ENCODE data around the gene SHISA6. TPM values are rescaled to one million over a fixed set of nuclear protein-coding genes. Genes with fewer than 3 reads are reported as not detected.

SHISA6 gene
- total RNA-seq, 1 experiment from 2014 or later = not detected

DNA sequence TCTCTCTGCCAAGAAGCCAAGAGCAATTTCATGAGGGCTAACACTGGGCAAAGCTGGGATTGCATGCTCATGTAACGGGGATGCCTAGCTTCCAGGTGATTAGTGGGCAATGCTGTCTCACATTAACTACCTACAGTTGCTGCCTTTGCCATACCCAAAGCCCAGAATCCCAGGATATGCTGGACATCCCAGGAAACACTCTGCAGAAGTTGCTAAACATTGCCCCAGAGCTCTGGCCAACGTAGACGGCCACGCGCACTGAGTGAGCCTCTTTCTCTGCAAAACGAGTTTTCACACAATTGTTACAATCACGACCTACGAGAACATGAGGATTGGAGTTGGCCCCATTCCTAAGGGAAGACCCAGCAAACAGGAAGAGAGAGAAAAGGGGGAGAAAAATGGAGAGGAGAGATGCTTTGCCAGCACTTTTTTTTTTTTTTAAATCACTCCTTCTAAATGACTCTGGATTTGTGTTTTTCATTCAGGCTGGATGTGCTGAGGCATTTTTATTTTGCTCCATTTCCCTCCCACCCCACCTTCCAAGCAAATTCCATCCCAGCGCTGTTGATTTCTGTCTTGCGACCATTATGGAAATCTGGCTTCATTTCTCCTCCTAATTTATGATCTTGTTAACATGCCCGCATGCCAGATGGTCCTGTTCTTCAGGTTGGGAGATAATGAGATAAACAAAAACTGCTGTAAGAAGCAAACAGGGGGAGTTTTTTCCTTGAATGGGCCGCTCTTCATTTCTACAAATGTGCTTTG, 244.5 kb downstream of the SHISA6 start:
- Histone ChIP-seq H3K4me1 (ENCODE audit: control insufficient read depth, insufficient read depth, low read length) (no peaks in the 10 kb centered on the region), H3K27ac (ENCODE audit: low read length) (no peak overlapping the region), H3K36me3 (ENCODE audit: control insufficient read depth, insufficient read depth, low read length) (no peaks in the 10 kb centered on the region), H3K4me3 (ENCODE audit: low read depth in 2 of 2, low read length in 2 of 2) (no peak overlapping the region), H3K9me3 (ENCODE audit: control insufficient read depth, insufficient read depth, low read depth, low read length) (no peaks in the 10 kb centered on the region), H3K27me3 (ENCODE audit: control insufficient read depth, insufficient read depth, low read length) (no peaks in the 10 kb centered on the region)
- POLR2A ChIA-PET = no interaction called here
- in situ Hi-C loops (cut with HindIII; ENCODE audit: low pct_unique_long_range_greater_than_20kb, low sequenced_read_pairs) = no loop called here
- TF ChIP-seq, protein P1, sequence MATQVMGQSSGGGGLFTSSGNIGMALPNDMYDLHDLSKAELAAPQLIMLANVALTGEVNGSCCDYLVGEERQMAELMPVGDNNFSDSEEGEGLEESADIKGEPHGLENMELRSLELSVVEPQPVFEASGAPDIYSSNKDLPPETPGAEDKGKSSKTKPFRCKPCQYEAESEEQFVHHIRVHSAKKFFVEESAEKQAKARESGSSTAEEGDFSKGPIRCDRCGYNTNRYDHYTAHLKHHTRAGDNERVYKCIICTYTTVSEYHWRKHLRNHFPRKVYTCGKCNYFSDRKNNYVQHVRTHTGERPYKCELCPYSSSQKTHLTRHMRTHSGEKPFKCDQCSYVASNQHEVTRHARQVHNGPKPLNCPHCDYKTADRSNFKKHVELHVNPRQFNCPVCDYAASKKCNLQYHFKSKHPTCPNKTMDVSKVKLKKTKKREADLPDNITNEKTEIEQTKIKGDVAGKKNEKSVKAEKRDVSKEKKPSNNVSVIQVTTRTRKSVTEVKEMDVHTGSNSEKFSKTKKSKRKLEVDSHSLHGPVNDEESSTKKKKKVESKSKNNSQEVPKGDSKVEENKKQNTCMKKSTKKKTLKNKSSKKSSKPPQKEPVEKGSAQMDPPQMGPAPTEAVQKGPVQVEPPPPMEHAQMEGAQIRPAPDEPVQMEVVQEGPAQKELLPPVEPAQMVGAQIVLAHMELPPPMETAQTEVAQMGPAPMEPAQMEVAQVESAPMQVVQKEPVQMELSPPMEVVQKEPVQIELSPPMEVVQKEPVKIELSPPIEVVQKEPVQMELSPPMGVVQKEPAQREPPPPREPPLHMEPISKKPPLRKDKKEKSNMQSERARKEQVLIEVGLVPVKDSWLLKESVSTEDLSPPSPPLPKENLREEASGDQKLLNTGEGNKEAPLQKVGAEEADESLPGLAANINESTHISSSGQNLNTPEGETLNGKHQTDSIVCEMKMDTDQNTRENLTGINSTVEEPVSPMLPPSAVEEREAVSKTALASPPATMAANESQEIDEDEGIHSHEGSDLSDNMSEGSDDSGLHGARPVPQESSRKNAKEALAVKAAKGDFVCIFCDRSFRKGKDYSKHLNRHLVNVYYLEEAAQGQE (IDR thresholded peaks at IDR 0.05; ENCODE audit: insufficient read depth in 1 of 2, low read depth in 2 of 2, low read length in 1 of 2) = no peak
- TF ChIP-seq TCF7L2 (IDR thresholded peaks at IDR 0.05; ENCODE audit: low read depth, low read length) (no peak), SIN3A (IDR thresholded peaks at IDR 0.05; ENCODE audit: borderline replicate concordance, insufficient read depth, low read depth, low read length) (no peak), POLR2AphosphoS5 (IDR thresholded peaks at IDR 0.05; ENCODE audit: low read depth, low read length) (no peak)
- TF ChIP-seq, protein P2, sequence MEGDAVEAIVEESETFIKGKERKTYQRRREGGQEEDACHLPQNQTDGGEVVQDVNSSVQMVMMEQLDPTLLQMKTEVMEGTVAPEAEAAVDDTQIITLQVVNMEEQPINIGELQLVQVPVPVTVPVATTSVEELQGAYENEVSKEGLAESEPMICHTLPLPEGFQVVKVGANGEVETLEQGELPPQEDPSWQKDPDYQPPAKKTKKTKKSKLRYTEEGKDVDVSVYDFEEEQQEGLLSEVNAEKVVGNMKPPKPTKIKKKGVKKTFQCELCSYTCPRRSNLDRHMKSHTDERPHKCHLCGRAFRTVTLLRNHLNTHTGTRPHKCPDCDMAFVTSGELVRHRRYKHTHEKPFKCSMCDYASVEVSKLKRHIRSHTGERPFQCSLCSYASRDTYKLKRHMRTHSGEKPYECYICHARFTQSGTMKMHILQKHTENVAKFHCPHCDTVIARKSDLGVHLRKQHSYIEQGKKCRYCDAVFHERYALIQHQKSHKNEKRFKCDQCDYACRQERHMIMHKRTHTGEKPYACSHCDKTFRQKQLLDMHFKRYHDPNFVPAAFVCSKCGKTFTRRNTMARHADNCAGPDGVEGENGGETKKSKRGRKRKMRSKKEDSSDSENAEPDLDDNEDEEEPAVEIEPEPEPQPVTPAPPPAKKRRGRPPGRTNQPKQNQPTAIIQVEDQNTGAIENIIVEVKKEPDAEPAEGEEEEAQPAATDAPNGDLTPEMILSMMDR (IDR thresholded peaks at IDR 0.05) = no peak
- BruUV-seq (replicated peaks) = no TSS peak
- DNase-seq (ENCODE audit: low read depth, low spot score) = no peak
- CTCF ChIA-PET = no interaction called here
- no peak for ATAC-seq
- intact Hi-C loops (cut with micrococcal nuclease; ENCODE audit: unreplicated experiment) = no loop called here

DNA sequence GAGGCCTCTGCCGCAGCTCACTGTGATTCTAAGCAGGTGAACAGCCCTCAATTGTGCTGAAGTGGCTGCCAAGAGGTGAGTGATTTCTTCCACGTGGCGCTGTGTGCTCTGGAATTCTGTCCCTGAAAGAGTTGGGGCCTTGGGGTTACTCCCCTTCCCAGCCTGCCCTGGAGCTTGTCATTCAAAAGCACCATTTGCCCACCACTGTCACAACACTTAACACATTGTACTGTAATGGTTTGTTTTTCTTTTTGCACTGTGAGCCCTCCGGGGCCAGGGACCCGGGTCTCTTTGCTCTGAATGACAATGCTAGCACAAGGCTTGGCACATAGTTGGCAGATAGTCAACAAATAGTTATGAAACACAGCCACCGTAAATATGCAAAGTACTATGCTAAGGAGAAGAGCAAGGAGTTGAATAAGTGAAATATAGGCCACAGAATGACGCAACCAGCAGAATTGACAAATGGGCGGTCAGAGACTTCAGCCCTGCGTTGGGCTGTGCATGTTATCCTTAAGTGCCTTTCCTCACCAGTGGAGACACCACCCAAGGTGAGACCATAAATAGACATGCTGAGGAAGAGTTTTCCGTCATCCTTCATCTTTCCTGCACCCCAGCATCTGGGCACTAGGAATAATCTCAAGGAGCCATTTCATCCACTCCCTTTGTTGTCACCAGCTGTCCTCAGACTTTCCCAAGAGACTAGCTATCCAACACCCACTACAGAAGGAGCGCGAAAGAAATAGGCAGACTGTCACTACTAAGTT, 245.3 kb downstream of the SHISA6 start:
- Histone ChIP-seq H3K27ac (ENCODE audit: low read length) (no peak overlapping the region), H3K27me3 (ENCODE audit: control insufficient read depth, insufficient read depth, low read length) (no peaks in the 10 kb centered on the region), H3K4me1 (ENCODE audit: control insufficient read depth, insufficient read depth, low read length) (no peaks in the 10 kb centered on the region), H3K4me3 (ENCODE audit: low read depth in 2 of 2, low read length in 2 of 2) (no peak overlapping the region), H3K9me3 (ENCODE audit: control insufficient read depth, insufficient read depth, low read depth, low read length) (no peaks in the 10 kb centered on the region), H3K36me3 (ENCODE audit: control insufficient read depth, insufficient read depth, low read length) (no peaks in the 10 kb centered on the region)
- intact Hi-C loops (cut with micrococcal nuclease; ENCODE audit: unreplicated experiment) (no loop called here), in situ Hi-C loops (cut with HindIII; ENCODE audit: low pct_unique_long_range_greater_than_20kb, low sequenced_read_pairs) (no loop called here)
- no TSS peak for BruUV-seq (replicated peaks)
- ChIA-PET CTCF (no interaction called here), POLR2A (no interaction called here)
- DNase-seq (ENCODE audit: low read depth, low spot score) = no peak
- ATAC-seq = no peak
- TF ChIP-seq, protein P2 (IDR thresholded peaks at IDR 0.05) = no peak
- TF ChIP-seq POLR2AphosphoS5 (IDR thresholded peaks at IDR 0.05; ENCODE audit: low read depth, low read length) = no peak
- TF ChIP-seq, protein P1 (IDR thresholded peaks at IDR 0.05; ENCODE audit: insufficient read depth in 1 of 2, low read depth in 2 of 2, low read length in 1 of 2) = no peak

Measured in Panc1 (cell line).